Measurements from ENCODE around the gene PIK3R1.
A peak's percentile ranks its signal among the peaks of the same experiment; 100 is the strongest.

PIK3R1 gene

DNA sequence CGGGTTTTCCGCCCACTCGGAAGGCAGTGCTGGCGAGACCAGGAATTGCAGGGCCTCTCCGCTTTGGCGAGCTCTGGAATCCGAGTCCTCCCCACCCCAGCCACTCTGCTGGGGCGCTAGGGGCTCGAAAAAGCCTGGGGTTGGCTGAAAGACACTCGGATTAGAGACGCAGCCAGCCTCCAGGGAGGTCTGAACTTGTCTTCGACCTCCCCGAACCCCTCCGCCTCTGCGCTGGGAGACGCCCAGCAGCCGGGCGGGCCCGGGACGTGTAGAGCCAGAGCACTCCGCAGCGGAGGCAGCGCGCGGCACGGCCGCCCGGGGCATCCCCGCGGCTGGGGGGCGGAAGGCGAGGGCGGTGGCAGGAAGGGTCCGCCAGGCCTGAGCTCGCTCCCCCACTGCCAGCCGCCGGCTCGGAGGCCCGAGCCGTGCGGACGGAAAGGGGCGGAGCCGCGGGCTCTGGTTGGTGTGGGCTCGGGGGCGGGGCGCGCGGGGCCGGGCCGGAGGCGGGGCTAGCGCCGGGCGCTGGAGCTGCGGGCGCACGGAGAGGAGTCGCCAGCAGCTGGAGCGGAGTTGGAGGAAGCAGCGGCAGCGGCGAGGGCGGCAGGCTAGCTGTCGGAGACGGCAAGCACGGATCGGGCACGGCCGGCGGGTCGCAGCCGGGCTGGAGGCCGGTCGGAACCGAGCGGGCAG, at the start of gene PIK3R1:
PIK3R1 (plus strand) TSS at position 549 of the 690 bp plus-strand sequence. CDS start 10,920 bp downstream, outside the sequence.
- peak; percentile 98 for DNase-seq

DNA sequence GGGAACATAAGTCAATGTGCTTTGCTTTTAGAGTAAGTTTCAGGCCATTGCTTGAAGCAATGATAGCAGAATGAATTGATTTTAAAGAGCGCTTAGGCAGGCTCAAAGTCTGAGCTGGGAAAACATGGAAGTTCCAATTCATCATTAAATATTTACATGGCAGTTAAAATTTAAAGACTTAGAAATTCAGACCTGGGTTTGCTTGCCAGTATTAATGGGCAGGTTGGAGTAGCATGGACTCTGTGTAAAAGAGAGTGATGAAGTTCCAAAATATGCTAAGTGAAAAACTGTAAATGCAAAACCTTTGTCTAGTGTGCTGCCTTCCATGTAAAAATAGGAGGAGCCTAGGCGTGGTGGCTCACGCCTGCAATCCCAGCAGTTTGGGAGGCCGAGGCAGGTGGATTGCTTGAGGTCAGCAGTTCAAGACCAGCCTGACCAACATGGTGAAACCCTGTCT, 48.3 kb upstream of the PIK3R1 start:
- DNase-seq: no peak

DNA sequence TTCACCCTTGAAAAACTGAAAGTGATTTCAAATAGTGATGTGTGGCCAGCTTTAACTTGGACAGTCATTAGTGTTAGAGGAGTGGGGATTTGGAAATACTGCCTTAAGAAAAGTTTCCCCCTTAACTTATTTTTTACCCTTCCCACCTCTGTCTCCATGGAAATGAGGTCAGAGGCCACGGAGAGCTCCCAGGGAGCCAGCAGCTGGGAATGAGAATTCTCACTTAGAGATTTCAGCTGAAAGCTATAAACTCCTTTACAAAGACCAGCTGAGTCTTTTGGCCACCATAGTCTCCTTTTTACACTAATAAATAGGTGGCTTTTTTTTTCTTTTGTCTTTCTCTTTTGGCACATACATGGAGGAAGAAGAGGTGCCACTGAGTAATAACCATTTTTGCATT, 45.7 kb upstream of the PIK3R1 start:
- peak; percentile 42 for DNase-seq

DNA sequence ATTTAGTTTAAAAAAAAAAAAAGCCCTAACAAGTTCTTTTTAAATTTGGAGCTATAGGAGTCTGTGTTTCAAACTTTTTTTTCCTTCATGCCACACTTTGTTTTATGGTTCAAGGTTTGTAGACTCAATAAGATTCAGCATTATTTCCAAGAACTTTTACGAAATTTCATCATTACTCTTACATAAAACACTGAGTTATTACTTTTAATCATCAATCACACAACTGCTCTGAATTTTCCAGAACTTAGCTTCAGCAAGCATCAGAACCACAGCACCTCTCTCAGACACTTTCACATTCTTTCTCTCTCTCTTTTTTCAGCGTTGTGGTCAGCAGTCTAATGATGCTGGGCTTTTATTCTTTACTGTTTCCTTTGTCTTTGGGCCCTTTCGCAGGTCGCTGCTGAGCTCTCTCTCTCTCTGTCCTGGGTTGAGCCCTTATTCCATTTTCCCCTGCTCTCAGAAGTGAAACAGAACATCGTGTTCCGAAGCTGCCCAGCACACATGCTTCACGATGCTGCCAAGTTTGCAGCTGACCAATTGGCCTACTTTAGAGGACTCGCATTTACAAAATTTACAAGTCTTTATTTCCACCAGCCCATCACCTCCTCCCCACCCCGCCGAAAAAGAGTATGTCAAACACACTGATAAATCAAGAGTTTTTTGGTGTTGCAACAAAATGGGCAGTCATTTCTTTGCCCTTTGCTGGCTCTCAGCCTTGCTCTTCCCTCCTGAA, 44.6 kb upstream of the PIK3R1 start:
- peak; percentile 62 for DNase-seq

DNA sequence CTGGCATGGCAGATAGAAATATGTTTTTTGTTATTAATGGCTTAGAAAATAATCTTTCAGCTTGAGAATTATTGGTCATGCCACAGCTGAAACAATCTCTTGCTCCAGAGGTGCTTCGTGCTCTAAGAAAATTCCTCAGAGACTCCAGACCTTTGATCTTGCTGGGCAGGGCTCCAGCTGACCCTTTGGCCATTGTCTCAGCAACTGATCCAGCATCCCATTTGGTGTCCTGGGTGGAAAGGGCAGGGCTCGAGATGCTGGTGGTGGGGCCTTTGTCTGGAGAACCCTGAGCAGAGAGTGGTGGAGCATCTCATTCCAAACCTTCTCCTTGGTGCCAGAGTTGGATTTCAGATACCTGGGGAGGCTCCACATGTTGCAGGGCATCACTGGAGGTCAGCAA, 43.2 kb upstream of the PIK3R1 start:
- no peak for DNase-seq

DNA sequence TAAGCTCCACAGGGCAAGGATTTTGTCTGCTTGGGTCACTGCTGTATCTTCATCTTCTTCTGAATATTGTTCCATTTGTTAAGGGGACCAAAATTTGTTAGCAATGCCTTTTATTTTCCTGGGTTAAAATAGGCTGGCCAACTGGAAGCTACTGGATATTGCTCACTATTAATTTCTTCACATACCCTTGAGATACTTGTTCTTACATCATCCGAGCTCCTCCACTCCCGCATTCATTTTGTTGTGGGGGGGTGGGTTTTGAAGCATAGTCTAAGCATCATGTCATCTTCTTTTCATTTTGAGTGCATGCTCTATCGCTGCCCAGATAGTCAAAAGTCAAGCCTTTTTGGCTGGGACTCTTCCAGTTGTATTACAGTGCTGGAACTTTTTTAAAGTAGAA, 42.5 kb upstream of the PIK3R1 start:
- DNase-seq: no peak

DNA sequence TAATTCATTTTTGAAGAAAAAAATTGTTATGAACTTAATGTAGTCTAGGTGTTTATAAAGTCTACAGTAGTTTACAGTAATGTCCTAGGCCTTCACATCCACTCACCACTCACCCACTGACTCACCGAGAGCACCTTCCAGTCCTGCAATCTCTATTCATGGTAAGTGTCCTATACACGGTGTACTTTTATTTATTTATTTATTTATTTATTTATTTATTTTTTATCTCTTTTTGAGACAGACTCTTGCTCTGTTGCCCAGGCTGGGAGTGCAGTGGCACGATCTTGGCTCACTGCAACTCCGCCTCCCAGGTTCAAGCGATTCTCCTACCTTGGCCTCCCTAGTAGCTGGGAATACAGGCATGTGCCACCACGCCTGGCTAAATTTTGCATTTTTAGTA, 39.3 kb upstream of the PIK3R1 start:
- DNase-seq: no peak

DNA sequence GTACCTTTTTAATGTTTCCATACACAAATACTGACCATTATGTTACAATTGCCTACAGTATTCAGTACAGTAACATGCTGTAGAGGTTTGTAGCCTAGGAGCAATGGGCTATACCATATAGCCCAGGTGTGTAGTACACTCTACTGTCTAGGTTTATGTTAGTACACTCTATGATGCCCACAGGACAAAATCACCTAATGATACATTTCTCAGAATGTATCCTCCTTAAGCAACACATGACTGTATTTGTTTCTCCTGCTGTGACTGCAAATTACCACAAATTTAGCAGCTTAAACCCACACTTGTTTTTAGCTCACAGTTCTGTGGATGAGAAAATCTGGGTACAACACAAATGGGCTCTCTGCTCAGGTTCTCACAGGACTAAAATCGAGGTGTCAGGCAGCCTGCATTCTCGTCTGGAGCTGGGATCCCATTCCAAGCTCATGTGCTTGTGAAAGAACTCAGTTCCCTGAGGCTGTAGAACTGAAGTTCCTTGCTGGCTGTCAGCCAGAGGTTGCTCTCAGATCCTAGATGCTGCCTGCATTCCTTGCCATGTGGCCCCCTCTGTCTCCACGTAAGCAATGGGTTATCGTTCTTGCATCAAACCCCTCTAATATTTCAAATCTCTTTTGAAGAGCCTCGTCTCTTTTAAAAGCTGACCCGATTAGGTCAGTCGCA, 38.6 kb upstream of the PIK3R1 start:
- DNase-seq: no peak

DNA sequence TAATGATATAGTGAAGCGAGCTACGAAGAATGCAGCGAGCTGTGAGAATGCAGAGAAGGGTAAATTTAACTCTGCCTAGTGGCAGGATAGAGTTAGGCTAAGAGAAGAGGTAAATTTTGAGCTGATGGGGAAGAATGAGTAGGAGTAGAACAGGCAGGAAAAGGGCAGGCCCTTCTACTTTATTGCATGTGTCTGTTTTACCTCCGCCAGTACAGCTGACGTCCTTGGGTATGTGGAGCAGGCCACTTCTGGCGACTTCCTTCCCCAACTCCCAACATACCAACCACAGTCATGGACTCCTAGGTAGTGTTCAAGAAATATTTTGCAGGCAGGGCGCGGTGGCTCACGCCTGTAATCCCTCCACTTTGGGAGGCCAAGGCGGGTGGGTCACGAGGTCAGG, 37.9 kb upstream of the PIK3R1 start:
- DNase-seq: no peak

DNA sequence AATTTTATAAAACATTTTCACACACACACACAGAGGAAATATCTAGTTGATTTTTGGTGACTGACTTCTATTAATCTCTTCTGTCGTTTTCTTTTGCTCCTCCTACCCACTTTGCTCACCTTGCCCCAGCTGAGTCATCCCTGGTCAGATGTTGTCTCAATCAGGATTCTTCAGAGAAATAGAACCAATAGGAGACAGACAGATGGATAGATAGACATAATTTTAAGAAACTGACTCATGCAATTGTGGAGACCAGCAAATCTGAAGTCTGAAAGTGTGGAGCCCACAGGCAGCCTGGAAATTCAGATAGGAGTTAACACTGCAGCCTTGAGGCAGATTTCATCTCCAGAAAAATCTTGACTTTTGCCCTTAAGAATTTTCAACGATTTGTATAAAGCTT, 37.0 kb upstream of the PIK3R1 start:
- no peak for DNase-seq

DNA sequence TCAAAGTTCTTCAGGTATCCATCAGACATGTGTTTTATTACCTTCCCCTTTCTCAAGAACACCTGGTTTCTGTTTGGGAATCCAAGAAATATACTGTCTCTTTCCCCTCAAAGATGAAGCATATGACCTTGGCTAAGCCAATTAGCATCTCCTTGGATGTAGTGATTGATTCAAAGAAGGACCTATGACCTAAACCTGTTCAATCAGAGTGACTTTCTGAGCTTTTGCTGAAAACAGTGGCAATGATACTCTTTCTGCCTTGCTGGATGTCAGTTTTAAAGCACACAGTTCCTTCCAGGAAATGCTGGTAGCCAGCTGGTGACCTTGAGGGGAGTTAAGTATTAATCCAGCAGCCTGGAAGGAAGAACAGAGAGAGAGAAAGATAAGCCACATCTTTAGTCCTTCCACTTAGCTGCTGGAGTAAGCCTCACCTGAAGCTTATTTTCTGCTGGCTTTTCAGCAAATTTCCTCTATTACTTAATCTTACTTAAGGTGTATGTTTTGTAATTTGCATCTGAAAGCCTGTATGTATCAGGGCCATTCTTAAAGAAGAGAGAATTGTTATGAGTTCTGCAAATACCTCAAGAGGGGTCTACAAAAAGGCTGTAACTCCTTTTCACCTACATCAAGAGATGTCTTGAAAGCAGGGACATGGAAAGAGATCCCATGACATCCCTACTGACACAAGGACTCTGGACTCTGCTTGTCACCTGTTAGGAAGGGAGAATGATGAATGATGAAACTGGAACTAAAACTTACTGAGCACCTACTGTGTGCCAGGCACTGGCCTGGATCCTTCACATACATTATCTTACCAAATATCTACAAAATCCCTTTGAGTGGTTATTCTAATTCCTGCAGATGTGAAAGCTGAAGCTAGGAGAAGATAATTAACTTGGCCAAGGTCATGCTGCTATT, 35.2 kb upstream of the PIK3R1 start:
- DNase-seq: no peak

DNA sequence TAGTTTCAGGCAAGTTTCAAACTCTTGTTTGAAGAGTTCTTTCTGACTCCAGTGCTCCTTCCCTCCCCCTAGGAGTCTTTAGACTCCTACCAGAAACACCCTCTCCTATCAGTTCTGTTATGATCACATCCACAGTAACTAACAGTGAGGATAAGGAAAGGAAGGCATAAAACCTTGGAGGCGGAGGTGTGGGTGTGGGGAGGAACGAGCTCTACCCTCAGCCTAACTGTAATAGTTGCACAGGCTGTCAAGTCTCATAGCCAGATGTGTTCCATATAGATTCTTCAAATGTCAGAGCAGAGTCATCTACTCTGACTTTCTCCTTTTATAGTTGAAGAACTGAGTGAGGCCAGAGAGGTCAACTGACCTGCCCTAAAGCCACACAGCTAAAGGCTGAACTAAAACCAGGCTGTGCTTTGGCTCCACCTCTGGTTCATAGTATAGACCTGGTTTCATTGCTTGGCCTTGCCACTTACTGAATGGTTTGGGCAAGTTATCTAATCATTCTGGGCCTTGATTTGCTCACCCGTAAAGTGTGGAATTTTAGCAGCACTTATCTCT, 34.4 kb upstream of the PIK3R1 start:
- no peak for DNase-seq

DNA sequence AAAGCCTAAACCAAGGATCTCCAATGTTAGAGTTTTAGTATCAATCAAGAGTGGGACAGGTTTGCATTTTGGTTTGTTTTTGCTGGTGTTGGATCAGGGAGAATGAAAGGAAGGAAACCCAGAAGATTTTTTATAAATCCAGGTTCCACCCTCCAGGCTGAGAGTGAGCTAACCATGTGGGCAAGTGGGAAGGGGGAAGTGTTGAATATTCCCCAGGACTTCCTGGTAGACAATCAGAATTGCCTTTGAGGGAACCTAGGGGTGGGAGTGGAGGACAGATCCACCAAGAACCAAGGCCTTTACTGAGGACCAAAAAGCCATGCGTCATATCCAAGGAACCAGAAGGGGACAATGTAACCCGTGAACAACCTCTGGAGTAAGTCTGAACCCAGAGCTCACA, 33.5 kb upstream of the PIK3R1 start:
- no peak for DNase-seq

DNA sequence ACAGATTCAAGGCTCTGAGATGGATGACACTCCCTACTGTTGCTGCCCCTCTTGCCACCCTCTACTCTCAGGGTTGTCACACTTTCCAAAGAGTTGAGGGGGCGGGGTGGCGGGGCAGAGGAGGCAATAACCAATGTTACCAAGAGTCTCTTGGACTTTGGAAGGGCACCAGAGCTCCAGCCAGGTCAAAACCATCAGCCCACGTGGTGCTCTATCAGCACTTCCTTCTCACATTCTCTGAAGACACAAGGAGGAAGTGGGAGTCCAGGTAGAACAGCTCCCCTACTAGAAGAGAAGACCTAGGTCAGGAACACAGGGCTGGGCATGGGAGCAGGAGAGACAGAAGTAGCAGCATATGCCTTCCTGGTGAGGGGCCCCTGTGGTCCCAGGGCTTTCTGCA, 33.0 kb upstream of the PIK3R1 start:
- no peak for DNase-seq

DNA sequence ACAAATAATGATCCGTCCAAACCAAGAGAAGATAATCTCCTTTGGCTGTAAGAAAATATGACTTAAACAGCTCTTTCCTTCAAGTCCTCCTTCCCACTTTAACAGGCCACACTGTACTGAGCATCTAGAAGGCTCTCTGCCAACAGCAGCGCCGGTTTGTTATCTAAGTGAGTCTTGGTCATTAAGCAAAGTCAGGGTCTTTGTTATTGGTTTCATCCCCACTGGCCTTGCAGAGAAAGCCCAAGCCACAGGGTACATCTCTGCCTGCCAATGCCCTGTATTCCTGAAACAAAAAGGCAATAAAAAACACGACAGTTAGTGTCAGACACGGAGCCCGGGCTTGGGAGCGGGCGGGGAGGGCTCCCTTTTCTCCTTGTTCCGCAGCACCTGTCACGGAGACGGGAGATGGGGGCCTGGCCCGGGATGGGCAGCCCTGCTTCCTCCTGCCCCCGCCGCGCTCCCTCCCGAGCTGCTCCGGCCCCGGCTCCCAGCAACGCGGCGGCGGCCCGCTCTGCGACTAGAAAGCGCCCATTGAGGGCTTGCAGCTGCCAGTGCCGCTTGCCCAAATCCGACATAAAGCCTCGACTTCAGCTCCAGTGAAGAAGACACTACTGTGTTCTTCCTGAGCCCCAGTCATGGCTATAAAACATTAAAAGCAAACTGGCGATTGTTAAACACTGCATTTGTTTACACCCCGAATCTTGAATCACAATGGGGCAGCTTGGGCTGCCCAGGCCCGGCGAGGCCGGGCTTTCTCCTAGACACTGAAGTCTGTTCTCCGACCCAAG, 28.1 kb upstream of the PIK3R1 start:
- DNase-seq: peak; percentile 47

DNA sequence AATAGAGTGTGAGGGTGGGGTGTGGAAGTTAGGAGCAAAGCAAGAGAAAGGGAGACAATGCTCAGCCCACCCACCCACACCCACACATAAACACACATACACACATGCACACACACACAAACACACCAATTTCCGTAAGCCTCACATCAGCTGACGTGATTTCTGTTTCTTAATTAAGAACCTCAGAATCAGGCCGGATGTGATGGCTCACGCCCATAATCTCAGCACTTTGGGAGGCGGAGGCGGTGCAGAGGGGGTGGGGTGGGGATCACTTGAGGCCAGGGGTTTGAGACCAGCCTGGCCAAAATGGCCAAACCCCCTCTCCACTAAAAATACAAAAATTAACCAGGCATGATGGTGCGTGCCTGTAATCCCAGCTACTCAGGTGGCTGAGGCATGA, 26.4 kb upstream of the PIK3R1 start:
- no peak for DNase-seq

DNA sequence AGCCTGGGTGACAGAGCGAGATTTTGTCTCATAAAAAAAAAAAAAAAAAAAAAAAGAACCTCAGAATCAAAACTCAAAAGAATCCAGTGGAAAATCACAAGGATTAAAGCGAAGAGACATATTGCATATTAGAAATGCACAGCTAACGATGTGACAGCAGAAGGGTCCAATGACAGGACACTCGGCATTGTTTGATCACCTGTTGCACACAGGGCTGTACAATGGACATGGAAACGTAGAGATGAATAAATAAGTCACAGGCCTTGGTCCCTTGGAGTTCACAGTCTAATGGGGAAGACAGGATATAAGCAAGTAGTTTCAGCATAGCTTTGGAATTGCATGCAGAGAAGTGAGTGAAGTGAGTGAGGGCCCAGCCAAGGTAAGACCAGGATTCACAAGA, 25.9 kb upstream of the PIK3R1 start:
- no peak for DNase-seq

DNA sequence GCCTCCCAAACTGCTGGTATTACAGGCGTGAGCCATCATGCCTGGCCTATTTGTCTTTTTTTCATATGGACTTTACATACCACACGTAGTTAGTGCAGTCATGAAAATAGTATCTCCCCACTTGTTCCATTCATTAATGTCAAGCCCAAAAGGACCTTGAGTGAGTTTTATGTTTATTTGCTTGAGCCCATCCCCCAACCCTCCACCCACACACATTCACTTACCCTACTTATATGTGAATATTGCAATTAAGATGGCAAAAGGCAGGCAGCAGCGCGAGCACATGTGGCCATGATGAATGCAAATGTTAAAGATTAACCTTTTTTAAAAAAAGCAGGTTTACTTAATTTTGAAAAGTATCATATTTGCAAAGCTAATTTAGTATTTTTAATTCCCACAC, 24.9 kb upstream of the PIK3R1 start:
- DNase-seq: no peak

DNA sequence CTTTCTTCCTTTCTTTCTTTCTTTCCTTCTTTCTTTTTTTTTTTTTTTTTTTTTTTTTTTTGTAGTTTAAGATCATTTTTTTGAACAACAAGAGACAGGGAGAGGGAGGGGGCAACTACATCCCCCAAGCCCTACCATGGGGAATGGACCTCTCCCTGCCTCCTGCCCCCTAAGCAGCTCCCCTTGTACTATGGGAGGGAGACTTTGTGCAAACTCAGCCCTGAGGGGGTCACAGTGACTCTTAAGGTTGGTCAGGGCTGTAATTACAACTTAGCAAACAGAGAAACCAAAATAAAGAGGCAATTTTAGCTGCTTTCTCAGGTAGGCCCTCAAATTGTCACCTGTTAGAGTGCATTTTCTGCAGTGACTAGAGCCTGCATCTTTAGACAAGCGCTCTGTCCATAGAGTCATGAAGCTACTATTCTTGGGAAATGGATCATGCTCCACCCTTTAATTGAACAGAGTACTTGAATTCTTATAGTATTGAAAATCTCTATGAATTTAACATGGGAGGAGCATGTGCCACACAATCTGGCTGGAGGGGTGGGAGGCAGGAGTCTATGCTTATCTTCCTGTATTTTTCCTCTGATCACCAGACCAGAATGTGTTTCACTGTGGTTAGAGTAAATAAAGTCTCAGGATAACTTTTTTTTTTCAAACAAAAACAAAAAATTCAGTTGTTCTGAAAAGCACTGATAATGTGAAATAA, 24.3 kb upstream of the PIK3R1 start:
- DNase-seq: no peak

DNA sequence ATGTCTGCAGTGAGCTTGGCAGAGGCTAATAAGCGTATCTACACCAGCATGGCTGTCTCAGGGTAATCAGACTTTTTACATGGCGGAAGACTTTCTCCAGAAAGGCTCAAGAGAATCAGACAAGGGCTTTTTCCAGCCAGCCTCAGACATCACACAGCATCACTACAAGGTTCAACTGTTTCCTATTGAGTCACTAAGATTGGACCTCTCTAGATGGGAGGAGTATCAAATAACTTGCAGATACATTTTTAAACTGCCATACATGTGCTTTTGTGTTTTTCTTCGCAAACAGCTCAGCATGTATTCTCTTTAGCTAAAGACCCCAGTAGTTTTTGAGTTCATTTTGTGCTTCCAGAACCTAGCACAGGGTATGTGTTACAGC, 22.9 kb upstream of the PIK3R1 start:
- DNase-seq: no peak

DNA sequence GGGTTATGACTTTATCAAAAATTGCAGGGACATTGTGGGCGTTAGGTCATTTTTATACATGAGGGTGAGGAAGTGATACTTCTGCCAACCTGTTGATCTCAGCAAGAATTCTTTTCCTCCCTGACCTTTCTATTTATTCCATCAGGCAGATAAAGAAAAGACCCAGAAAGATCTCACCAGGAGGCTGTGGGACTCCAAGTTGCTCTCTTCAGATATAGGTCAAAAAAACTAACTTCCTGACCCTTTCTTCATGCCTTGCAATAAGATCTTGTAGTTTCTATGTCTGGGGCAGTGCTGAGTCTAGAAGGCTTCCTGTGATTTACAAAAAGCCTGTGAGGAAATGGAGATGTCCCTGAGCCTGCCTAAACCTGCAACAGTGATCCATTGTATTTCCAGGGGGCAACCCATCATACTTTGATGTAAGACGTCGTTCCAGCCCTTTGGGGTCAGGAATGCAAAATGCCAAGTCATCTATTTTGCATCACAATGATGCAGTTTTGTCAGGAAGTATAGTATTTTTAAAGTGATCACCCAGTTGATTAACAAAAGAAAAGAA, 22.0 kb upstream of the PIK3R1 start:
- no peak for DNase-seq

All from right hindlimb (tissue), 1 donor.